Measurements from ENCODE around the gene MCC. TPM values are rescaled to one million over a fixed set of nuclear protein-coding genes. Genes with fewer than 3 reads are reported as not detected.

Gene MCC
- total RNA-seq, 1 experiment from 2014 or later: not detected

DNA sequence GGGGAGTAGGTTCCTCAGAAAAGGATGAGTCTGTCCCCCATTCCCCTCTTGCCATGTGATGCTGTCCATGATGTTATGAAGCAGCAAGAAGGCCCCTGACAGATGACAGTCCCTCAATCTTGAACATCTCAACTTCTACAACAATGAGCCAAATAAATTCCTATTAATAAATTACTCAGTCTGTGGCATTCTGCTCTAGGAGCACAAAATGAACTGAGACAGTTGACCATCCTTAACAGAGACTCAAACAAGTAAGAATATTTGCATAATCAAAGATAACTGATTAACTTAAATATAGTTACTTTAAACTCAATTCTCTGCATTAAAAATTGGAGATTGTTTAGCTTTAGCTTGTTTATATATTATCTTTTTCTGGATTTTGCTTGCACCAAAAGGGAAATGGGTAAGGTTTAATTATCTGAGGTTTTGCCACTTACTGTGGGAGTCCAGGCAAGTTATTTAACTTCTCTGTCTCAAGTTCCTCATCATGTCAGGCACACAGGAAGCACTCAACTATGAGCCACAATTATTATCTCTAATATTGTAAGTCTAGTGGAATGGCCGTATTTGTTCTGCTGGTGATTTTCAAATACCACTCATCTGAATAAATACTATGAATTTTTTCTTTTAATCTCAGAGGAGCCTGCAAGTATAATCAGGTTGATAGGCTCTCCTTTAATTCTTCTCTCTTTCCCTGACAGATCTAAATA lies 216.4 kb downstream of the MCC start:
- no peak for DNase-seq (ENCODE audit: low spot score)

DNA sequence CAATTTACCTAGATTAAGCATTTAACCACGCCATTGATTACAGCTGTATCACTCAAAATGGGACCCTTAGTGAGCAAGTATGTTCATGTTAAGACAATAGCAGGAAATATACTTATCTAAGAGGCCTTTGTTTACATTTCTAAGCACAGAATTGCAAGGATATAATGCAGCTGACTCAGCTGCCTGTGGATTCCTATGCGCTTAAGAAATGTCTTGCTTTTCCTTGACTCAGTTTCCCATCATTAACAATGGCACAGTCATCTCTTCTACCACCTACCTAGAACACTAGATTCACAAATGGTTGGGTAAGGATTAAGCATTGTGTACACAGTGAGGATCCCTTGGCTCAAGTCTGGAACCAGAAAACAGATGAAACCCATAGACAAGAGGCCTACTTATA lies 217.2 kb downstream of the MCC start:
- no peak for DNase-seq (ENCODE audit: low spot score)

- DNase-seq (ENCODE audit: low spot score): no peak
Measured at GRCh38 chr5:113270086-113270485, 218.2 kb downstream of the MCC start.

- DNase-seq (ENCODE audit: low spot score): no peak
Measured at GRCh38 chr5:113269023-113269997, 218.9 kb downstream of the MCC start.

DNA sequence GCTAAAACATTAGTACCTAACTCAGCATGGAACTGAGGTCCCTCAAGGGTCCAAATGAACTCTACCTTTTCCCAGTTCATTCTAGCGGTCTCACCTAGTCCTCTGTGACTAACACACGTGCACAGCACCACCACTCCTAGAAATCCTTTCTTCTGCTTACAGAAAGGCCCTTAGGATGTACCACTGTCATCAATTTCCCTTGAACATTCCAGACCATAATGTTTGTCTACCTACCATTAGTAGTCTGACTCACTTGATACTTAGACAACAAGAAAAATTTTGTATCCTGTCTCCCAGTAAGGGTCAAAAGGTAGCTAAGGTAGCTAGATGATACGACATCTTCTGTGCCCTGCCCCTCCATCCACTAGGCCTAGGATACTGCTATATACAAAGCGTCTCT lies 220.0 kb downstream of the MCC start:
- DNase-seq (ENCODE audit: low spot score): no peak

GRCh38 chr5:113267361-113267900 lies 220.8 kb downstream of the MCC start:
- no peak for DNase-seq (ENCODE audit: low spot score)

GRCh38 chr5:113266913-113267227 lies 221.4 kb downstream of the MCC start:
- no peak for DNase-seq (ENCODE audit: low spot score)

- no peak for DNase-seq (ENCODE audit: low spot score)
Measured at GRCh38 chr5:113266227-113266912, 221.9 kb downstream of the MCC start.

GRCh38 chr5:113265190-113265589 lies 223.1 kb downstream of the MCC start:
- no peak for DNase-seq (ENCODE audit: low spot score)

DNA sequence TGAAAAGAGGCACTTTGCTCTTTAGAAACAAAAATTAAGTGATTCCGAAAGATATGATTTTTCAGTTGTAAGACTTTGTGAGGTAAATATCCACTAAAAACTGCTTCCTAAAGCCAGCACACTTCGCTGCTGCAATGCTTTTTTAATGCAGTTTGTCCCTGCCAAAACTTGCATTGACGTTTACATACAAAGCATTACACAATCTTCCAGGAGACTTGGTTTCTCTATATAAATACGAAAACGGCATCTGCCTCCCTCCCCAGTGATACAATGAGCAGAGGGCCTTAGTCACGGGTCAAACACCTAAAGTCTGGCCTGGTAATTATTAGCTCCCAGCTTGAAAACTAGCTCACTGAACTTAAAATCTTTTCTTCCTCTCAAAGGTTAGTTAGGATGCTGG lies 224.2 kb downstream of the MCC start:
- DNase-seq (ENCODE audit: low spot score): no peak

- no peak for DNase-seq (ENCODE audit: low spot score)
Measured at GRCh38 chr5:113263545-113263944, 224.7 kb downstream of the MCC start.

DNA sequence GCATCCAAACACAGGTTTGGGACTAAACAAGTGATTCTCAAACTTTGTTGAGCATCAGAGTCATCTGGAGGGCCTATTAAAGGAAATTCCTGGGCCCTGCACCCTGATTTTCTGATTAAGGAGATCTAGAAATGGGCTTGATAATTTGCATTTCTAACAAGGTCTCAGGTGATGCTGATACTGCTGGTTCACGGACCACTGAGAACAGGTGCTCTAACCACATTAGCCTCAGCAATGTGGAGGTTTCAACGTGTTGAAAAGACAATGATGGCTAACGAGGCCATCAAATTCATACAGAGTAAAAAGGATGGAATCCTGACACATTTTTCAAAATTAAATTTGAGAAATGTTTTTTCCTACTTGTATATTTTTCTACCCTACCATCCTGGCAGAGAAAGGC lies 225.6 kb downstream of the MCC start:
- no peak for DNase-seq (ENCODE audit: low spot score)

- DNase-seq (ENCODE audit: low spot score): no peak
Measured at GRCh38 chr5:113259034-113259433, 229.2 kb downstream of the MCC start.

- no peak for DNase-seq (ENCODE audit: low spot score)
Measured at GRCh38 chr5:113257545-113257944, 230.7 kb downstream of the MCC start.

DNA sequence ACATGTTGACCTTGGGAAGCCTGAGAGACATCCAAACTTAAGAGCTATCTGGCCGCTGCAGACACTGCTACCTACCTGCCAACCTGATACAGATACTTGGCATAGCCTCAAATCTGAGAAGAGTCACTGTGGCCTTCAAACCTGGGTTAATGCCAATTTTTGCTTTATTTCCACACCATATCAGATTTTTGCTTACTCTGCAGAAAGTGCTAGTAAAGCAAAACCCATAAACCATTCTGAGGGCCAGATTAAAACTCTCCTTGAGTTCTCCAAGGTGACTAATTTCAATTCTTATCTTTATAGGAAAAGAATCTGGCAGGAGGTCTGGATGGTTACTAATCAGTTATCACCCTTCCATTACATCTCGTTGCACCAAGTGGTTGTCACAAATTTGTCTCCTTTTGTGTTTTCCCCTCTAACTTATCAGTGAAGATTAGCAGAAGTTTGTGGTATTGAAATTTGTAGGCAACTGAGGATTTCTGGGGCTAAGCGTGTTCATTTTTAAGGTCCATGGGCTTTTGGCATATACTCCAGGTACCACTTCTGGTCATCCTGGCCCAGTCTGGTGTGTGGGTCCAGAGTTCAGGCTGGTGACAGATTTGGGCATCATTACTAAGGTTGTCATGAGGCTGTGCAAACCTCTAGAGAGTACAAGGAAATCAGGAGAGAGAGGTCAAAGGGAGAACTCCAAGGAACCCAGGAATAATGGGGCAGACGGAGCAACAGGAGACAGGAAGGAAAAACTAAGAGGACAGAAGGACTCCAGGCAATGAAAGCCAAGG lies 231.4 kb downstream of the MCC start:
- DNase-seq (ENCODE audit: low spot score): no peak

DNA sequence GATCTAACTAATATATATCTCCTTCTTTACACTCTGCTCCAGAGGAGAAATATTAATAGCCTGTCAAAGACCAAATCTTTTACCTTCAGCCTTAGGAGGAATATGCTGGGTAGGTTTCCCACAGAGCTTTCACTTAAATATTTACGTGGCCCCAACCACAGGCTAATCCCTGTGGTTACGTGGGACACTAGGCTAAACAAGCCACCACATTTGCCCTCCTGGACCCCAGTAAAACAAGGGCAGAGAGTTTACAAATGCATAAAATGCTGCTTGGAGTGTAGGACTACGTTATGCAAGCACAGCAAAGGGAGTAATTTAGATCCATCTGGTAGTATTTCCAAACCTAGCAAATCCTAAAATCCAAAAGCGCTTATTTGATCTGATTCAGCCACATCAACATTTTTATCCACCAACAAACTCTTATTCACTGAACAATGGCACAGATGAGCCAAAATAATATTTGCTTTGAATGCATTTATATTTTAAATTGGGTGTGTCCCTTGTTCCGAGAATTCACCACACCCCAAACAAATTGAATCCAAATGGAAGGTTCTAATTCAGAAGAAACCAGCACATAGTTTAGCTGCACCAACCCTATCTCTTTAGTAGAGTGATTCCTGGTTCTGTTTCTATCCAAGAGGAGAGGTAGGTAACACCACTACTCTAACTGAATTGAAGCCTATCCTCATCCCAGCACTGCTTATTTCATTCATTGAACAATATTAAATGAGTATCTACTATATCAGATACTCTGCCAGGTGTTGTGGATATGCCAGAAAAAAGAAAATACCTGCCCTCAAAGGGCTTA lies 232.5 kb downstream of the MCC start:
- DNase-seq (ENCODE audit: low spot score): no peak

DNA sequence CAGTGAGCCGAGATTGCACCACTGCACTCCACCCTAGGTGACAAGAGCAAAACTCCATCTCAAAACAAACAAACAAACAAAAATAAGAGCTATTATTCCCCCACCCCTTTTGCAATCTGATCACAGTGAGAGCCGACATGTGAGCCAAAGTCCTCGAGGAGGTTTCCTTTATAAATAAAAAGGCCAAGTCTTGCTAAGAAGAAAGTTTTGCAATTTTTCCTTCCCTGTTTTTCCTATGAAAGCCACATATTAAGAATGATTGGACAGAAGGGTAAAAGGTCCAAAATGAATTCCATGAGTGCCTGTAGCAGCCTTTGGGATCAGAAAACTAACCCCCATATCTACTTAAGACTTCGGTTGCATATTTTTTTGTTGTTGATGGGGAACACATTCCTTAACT lies 233.1 kb downstream of the MCC start:
- no peak for DNase-seq (ENCODE audit: low spot score)

DNA sequence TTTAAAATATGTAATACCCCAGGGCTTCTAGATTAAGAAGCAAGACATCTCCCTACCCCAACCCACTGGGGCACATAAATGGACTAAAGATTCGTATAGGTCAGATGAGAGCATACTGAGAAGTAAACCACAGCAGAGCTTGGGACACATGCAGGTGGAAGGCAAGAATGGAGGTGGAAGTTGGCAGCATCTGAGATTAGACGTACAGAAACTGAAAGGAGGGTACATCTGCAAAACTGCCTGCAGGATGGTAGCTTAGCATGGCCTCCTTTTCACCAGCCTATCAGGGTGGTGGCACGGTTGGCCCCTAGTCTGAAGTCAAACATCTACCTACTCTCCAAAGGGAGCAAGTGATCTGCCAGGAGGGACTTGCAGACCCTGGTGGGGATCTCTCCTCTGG lies 235.2 kb downstream of the MCC start:
- no peak for DNase-seq (ENCODE audit: low spot score)

DNA sequence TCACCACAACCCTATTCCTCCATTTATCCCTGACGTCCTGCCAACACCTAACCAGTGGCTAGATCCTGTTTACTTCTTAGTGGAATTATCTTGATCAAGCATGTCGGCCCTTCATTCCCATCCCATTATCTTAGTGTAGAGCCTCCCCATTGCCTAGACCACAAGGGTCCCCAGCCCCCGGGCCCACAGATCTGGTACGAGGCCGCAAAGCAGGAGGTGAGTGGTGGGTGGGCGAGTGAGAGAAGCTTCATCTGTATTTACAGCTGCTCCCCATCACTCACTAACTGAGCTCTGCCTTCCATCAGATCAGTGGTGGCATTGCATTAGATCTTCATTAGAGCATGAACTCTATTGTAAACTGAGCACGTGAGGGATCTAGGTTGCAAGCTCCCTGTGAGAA lies 236.2 kb downstream of the MCC start:
- no peak for DNase-seq (ENCODE audit: low spot score)

- DNase-seq (ENCODE audit: low spot score): no peak
Measured at GRCh38 chr5:113250341-113250953, 237.8 kb downstream of the MCC start.
